SK-N-DZ (cell line): ENCODE measurements around the gene GCN1.

Experiments used
- DNase-seq: peaks from one replicate; pipeline ENCODE4 v3.0.0-alpha.2; 2015; ENCODE audit warnings: low spot score

Gene GCN1

GRCh38 chr12:120190985-120191480 is 3.5 kb downstream of the GCN1 start:
- no peak for DNase-seq

GRCh38 chr12:120190386-120190785 is 4.1 kb downstream of the GCN1 start:
- no peak for DNase-seq

- no peak for DNase-seq
Measured at GRCh38 chr12:120186654-120187053, 7.9 kb downstream of the GCN1 start.

DNA sequence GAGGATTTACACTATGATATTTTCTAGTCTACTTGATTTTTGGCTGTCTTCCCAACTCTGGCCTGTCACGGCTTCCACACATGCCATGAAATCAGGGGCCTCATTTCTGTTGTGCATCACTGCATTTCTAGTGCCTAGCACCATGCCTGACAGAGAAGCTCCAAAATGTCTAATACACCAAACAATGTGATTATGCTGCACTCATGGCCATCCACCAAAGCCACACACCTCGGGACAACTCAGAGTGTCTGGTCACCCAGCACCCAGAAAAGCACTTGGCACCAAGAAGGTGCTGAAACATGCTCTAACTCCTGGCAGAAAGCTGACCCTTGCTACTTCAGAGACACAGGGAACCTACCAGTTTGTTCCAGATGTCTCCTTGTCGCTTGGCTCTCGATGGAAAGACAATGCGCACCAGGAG is 11.3 kb downstream of the GCN1 start:
- no peak for DNase-seq

DNA sequence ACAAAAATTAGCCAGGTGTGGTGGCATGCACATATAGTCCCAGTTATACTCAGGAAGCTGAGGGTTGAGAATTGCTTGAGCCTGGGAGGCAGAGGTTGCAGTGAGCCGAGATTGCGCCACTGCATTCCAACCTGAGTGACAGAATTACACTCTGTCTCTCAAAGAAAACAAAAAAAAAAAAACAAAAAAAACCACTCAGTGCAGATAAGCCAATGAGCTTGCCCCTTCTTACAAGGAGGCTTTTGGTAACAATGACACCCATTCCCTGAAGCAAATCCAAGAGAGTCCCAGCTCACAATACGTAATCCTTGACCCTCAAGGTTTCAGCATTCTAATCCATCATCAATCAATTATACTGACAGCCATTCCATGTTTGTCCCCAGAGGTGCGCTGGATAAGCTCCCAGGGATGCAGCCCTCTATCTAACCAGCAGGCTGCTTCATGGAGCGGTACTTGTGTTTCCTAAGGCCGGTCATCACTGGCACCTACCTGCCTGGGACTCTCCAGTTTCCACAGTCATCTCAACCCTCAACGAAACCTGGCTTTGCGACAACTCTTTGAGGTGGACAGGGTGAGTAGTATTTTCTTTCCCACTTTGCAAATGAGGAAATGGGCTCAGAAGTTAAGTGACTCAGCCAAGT is 12.4 kb downstream of the GCN1 start:
- DNase-seq, result no peak

- no peak for DNase-seq
Measured at GRCh38 chr12:120180975-120181374, 13.5 kb downstream of the GCN1 start.

DNA sequence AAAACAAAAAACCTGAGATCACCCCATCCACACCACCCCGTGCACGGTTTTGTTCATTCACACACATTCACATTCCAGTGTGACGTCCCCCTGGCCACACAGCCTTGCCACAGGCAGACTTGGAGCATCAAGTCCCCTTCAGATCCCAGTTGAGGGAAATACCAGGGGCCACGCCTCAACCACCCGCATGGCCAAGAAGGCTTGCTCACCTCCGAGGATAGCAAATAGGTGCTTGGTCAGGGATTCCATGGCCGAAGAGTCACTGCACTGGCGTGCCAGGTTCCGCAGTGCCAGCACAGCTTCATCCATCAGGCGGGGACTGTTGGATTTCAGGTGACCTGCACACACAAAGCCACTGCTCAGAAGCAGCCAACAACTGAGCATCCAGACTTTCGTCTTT is 19.0 kb downstream of the GCN1 start:
- no peak for DNase-seq

- no peak for DNase-seq
Measured at GRCh38 chr12:120175062-120175461, 19.5 kb downstream of the GCN1 start.

DNA sequence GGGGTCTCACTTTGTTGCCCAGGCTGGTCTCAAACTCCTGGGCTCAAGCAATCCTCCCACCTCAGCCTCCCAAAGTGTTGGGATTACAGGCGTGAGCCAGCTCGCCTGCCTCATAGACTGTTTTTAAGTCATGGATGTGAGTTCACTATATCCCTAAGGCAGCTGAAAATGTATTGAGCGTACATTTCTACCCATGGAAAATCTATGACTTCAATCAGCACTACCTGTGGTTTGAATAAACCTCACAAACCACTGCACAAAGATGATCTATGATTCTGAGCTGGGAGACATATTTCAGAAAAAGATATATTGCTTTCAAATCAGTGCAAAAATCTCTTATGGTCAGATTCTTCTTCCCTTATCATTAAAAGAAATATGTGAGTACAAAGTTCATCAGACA is 22.5 kb downstream of the GCN1 start:
- no peak for DNase-seq

- no peak for DNase-seq
Measured at GRCh38 chr12:120170631-120171030, 23.9 kb downstream of the GCN1 start.

- no peak for DNase-seq
Measured at GRCh38 chr12:120169946-120170345, 24.6 kb downstream of the GCN1 start.

DNA sequence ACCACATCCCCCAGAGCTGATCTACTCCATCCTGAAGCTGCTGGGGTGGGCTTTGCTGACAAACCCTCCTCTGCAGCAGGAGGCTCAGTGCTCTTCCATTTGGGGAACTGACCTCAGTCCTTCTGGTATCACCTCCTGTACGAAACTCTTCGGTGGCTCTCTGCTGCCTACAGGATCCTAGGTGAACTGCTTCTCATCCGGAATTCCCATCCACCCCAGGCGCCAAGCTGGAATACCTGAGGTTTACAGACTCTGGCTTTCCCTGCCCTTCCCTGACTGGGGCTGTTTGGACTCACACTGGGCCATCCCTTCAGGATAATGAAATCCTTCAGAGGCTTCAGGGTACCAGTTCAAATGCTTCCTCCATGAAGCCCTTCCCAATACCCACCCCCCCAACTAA is 26.2 kb downstream of the GCN1 start:
- DNase-seq, result no peak

DNA sequence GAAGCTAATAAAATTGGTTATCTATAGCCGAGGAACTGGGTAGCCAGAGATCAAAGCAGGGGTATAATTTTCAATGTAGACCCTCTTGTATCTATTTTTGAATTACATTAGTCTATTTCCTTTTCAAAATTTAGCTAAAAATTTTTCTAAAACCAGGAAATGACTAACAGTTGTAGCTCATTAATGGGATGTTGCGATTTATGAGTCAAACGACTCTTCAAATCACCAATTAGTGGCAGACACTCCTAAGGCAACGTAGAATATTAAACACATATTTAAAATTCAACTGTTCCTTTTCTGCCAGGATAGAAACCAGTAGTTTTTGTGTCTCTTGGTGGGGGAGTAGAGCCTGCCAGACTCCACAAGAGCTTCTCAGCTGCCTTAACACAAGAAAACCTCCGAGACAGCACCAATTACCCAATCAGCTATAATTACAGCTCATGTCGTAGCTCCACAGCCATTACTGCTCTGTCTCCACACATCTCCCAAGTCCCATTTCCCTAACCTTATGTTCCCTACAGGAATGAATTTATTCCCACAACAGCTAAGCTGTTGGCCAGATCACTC is 26.9 kb downstream of the GCN1 start:
- no peak for DNase-seq

GRCh38 chr12:120164293-120164692 is 30.2 kb downstream of the GCN1 start:
- no peak for DNase-seq

GRCh38 chr12:120162763-120163162 is 31.8 kb downstream of the GCN1 start:
- no peak for DNase-seq

GRCh38 chr12:120161852-120162251 is 32.7 kb downstream of the GCN1 start:
- DNase-seq, result no peak

- DNase-seq, result no peak
Measured at GRCh38 chr12:120159509-120160237, 34.8 kb downstream of the GCN1 start.

GRCh38 chr12:120158351-120158750 is 36.2 kb downstream of the GCN1 start:
- no peak for DNase-seq

- no peak for DNase-seq
Measured at GRCh38 chr12:120157678-120158077, 36.8 kb downstream of the GCN1 start.

- no peak for DNase-seq
Measured at GRCh38 chr12:120156315-120157259, 37.9 kb downstream of the GCN1 start.

DNA sequence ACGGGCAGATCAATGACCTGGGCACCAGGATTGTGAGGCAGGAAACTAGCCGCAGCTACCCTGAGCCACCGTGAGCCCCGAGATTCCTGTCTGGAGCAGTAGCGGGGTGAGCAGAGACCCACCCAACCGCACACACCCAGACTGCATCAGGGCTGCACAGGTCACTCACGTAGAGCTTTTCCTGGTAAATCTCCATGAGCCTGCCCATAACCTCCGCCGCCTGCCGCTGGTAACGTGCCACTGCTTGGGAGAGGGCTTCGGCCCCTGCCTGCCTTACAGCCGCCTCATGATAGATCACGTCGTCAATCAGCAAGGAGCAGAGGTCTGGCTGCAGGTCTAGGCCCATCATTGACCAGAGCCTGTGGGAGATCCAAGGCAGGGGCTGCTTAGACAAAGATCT is 39.4 kb downstream of the GCN1 start:
- DNase-seq, result no peak
